T-helper 2 cell treated with Interferon-gamma antibody and Interleukin-4, amounts not matched to agents 5 μg/mL and 100 μg/mL, for 36 hours (primary cell): ENCODE measurements around the gene MAML2.

Experiments used
- DNase-seq: peaks from one replicate; pipeline ENCODE4 v3.0.0; 2021; ENCODE audit warnings: low spot score
- H3K27ac Mint-ChIP-seq: one replicate; pipeline ENCODE4 v1.8.0; 2021; ENCODE audit warnings: mild to moderate bottlenecking, mixed read lengths
- H3K27me3 Mint-ChIP-seq: one replicate; pipeline ENCODE4 v1.8.0; 2021; ENCODE audit warnings: low read depth, mixed read lengths
- H3K36me3 Mint-ChIP-seq: one replicate; pipeline ENCODE4 v1.8.0; 2021; ENCODE audit warnings: low read depth, mixed read lengths
- H3K4me1 Mint-ChIP-seq: one replicate; pipeline ENCODE4 v1.8.0; 2021; ENCODE audit warnings: low read depth, mixed read lengths
- H3K4me3 Mint-ChIP-seq: one replicate; pipeline ENCODE4 v1.8.0; 2022; ENCODE audit warnings: mild to moderate bottlenecking, moderate library complexity, mixed read lengths
- H3K9me3 Mint-ChIP-seq: one replicate; pipeline ENCODE4 v1.8.0; 2021; ENCODE audit warnings: mixed read lengths

Gene MAML2

DNA sequence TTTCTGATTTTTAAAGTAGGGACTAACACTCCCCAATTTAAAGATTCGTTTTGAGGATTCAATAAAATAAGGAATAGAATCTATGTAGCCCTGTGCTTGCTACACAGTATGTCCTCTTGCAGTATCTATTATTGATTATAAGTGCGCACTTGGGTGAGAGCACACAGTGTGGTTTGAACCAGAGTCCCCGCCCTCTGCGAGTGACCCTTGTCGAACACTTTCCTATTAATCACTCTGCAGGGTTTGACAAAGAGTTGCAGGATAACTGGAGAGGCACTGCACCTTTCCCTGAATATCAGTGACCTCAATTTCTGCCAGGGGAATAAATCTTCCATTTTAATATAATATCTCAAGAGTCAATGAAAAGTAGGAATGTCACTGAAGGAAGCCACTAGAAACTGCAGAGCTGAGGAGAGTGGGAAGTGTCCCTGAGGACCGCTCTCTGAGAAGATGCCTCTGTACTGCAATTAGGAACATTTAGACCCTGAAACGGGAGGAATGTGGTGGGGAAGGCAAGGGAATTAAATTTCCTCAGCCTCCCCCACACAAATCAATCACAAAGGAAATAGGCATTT, 182.2 kb downstream of the MAML2 start:
- DNase-seq = no peak
- H3K4me1 Mint-ChIP-seq = peaks cover 32% of the 10 kb centered on the region
- H3K4me3 Mint-ChIP-seq = no peak overlapping the region

DNA sequence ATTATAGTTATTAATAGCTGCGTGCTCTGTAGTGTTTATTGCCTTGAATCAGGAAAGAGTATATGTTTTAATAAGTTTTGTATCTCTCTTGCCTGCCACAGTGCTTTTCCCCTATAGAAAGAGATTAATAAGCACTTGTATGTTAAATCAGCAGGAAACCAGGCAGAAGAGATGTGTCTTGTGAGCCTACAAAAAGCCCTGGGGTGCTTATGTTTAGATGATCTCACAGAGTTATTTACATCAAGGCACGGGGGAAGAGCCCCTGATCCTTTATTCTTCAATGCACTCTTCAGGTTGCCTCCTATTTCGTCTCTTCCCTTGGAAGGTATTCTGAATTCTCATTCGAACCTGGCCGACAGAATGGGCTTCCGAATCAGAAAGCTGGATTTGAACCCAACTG, 183.0 kb downstream of the MAML2 start:
- Mint-ChIP-seq H3K4me1 (peaks cover 38% of the 10 kb centered on the region), H3K27ac (no peak overlapping the region)

More for the DNA sequence above, 182.2 kb downstream of the MAML2 start:
- Mint-ChIP-seq H3K9me3 (no peaks in the 10 kb centered on the region), H3K27me3 (no peaks in the 10 kb centered on the region), H3K36me3 (peaks cover 2% of the 10 kb centered on the region), H3K27ac (no peak overlapping the region)

DNA sequence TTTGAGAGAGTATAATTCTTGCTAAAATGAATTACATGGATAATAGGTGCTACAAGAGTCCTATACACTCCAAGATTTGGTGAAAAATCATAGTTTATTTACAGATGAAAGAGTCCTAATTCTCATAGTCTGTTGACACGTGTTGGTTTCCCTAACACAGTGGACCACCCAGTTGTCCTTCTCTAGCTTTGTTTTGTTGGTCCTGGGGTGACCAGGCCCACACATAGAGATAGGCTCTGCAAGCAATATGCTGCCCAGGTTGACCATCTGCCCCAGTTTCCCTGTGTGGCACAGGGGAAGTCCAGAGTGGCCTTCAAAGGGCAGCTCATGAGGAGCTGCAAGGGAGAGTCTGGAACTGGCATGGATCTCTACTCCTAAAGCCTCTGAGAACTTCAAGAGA, 184.9 kb downstream of the MAML2 start:
- Mint-ChIP-seq H3K4me1 (peaks cover 40% of the 10 kb centered on the region), H3K36me3 (no peaks in the 10 kb centered on the region), H3K27me3 (no peaks in the 10 kb centered on the region), H3K9me3 (no peaks in the 10 kb centered on the region), H3K27ac (no peak overlapping the region), H3K4me3 (no peak overlapping the region)
- no peak for DNase-seq

More for the DNA sequence above, 183.0 kb downstream of the MAML2 start:
- H3K27me3 Mint-ChIP-seq = no peaks in the 10 kb centered on the region
- no peak overlapping the region for H3K4me3 Mint-ChIP-seq
- H3K9me3 Mint-ChIP-seq = no peaks in the 10 kb centered on the region
- peaks cover 2% of the 10 kb centered on the region for H3K36me3 Mint-ChIP-seq
- no peak for DNase-seq

DNA sequence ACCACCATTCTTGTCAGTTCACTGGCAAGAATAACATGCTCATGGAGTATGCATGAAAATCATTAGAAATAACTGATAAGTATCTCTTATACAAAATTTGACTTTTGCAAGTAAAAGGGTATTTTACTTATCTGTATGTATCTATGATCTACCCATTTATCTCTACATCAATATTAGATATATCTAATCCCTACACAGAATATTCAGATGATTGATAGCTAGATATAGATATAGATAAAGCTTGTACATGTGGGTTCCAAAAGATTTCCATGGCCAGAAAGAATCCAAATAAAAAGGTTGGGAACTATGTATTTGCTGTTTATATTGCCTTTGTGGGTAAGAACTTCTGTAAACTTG, 185.5 kb downstream of the MAML2 start:
- Mint-ChIP-seq H3K9me3 (no peaks in the 10 kb centered on the region), H3K27me3 (no peaks in the 10 kb centered on the region), H3K4me3 (peak overlapping the region; percentile 12), H3K4me1 (peaks cover 41% of the 10 kb centered on the region), H3K27ac (peak overlapping the region; percentile 90), H3K36me3 (no peaks in the 10 kb centered on the region)
- DNase-seq = no peak

DNA sequence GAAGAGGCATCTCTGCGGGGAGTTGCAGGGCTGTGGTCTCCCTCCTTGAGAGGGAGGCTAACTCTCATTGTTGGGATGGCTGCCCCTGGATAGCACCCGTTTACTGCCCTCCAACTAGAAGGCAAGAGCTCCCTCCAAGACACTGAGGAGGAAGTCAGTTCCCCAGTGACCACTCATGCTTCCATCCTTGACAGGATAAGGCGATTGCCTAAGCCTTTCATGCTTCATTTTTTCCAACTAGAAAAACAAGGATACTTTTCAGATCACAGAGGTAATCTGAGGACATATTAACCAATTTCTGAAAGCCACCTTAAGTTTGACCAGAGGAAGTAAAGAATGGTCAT, 186.6 kb downstream of the MAML2 start:
- peaks cover 45% of the 10 kb centered on the region for H3K4me1 Mint-ChIP-seq
- H3K36me3 Mint-ChIP-seq = no peaks in the 10 kb centered on the region
- H3K4me3 Mint-ChIP-seq = peak overlapping the region; percentile 71
- H3K27me3 Mint-ChIP-seq = no peaks in the 10 kb centered on the region
- H3K27ac Mint-ChIP-seq = peak overlapping the region; percentile 90
- H3K9me3 Mint-ChIP-seq = no peaks in the 10 kb centered on the region
- DNase-seq = no peak

DNA sequence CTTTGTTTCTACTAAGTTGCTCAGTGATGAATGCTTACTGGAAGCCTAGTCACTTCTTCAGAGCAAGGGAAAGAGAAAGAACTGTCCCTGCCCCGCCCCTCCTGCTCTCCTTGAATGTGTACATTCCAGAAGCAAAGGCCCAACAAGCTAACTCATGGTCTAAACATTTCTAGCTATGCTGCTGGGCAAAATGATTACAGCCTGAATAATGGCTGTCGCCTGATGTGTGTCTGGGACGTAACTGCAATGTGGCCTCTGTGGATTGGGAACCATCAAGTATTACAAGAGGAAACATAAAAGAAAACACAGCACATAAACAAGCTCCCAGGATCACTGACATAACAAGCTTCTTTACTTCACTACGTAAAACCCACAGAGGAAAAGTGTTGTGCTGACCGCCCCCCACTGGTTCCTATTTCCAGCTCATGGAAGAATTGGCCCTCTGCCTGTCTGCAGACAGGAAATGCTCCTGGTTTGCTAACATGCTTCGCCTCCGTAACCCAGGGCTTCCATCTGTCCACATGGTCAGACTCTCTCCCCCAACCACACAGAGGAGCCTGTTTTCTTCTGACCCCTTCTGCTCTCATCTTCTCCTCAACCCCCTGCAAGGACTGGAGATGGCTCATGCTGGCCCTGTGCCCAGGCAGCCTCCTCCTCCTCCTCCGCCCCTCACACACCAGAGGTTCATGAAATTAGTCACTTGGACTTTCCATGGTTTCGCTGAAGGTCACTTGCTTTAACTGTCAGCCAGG, 187.2 kb downstream of the MAML2 start:
- H3K27me3 Mint-ChIP-seq = no peaks in the 10 kb centered on the region
- peak overlapping the region; percentile 71 for H3K4me3 Mint-ChIP-seq
- H3K36me3 Mint-ChIP-seq = no peaks in the 10 kb centered on the region
- H3K9me3 Mint-ChIP-seq = no peaks in the 10 kb centered on the region
- peak overlapping the region; percentile 90 for H3K27ac Mint-ChIP-seq
- DNase-seq = peak; percentile 86
- peaks cover 45% of the 10 kb centered on the region for H3K4me1 Mint-ChIP-seq

DNA sequence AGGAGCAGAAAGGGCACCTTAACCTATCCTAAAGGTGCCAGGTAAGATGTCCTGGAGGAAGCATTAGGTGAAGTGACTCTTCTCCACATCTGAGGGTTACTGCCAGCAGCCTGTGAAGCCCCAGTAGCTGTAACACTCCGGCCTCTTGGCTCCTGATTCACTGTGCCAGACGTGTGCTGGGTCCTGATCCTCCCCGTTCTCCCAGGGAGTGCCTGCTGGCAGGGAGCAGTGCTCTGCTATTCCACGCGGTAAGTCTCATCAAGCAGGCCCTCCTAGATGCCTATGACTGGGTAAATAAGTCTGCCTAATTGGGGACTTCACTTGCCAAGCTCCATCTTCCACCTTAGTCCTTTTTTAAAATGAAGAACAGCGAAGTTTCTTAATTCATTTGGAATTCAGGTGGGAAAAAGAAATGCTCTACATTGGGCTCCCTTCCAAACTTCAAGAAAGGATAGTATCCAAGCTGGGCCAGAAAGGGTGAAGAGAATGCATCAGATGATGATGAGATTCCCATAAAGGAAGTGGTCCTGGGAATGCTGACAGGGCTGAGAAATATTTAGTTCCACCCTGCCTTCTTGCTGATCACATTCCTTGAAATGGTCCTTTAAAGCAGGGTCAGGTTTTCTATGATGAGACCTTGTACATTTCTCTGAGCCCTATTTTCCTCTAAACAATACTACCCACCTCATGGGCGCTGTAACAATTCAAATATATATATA, 188.0 kb downstream of the MAML2 start:
- Mint-ChIP-seq H3K9me3 (no peaks in the 10 kb centered on the region), H3K4me3 (no peak overlapping the region), H3K27me3 (no peaks in the 10 kb centered on the region), H3K27ac (no peak overlapping the region), H3K4me1 (peaks cover 45% of the 10 kb centered on the region), H3K36me3 (no peaks in the 10 kb centered on the region)
- no peak for DNase-seq

DNA sequence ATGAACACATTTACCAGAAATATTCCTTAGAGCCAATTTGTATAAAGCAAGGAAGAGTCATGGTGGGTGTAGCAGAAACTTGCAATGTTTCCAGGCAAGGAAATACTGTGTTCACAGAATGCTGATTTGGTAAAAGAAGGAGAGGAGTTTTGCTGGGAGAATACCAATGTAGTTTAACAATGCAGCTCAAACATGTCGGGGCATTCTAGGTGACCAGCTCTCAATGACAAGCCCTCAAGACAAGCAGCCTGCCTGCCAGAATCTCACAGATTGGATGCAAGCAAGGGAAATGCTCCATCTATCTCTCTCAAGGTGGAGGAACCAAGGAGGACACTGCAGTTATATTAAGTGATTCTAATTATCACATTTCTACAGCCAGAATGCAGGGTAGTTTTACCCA, 190.4 kb downstream of the MAML2 start:
- no peaks in the 10 kb centered on the region for H3K27me3 Mint-ChIP-seq
- no peak overlapping the region for H3K4me3 Mint-ChIP-seq
- peak overlapping the region; percentile 34 for H3K27ac Mint-ChIP-seq
- H3K9me3 Mint-ChIP-seq = no peaks in the 10 kb centered on the region
- DNase-seq = no peak
- peaks cover 39% of the 10 kb centered on the region for H3K4me1 Mint-ChIP-seq
- no peaks in the 10 kb centered on the region for H3K36me3 Mint-ChIP-seq

DNA sequence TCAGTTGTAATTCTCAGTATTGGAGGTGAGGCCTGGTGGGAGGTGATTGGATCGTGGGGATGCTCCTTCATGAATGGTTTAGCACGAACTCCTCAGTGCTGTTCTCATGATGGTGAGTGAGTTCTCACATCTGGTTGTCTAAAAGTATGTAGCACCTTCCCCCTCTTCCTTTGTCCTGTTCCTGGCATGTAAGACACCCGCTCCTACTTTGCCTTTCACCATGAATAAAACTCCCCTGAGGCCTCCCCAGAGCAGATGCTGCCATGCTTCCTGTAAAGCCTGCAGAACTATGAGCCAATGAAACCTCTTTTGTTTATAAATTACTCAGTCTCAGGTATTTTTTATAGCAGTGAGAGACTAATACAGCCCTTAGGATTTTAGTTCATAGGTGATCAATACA, 191.5 kb downstream of the MAML2 start:
- DNase-seq = no peak
- Mint-ChIP-seq H3K4me3 (no peak overlapping the region), H3K9me3 (no peaks in the 10 kb centered on the region), H3K36me3 (no peaks in the 10 kb centered on the region), H3K27ac (no peak overlapping the region), H3K4me1 (peaks cover 28% of the 10 kb centered on the region), H3K27me3 (no peaks in the 10 kb centered on the region)

DNA sequence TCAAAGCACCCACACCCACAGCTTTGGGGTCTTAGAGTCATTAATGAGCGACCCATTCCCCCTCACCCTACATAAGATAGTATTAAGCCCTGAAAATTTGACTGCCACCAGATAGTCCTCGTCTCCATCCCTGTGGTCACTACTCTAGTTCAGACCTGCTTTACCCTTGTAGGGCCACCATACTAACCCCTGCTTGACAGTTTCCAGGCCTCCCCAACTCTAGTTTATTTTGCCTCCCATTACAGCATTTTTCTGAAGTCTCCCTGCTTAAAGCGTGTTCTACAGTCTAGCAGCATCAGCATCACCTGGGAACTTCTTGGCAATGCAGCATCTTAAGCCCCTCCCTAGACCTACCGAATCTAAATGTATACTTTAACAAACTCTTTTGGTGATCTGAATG, 192.4 kb downstream of the MAML2 start:
- peaks cover 20% of the 10 kb centered on the region for H3K4me1 Mint-ChIP-seq
- no peaks in the 10 kb centered on the region for H3K9me3 Mint-ChIP-seq
- no peaks in the 10 kb centered on the region for H3K36me3 Mint-ChIP-seq
- no peak for DNase-seq
- no peak overlapping the region for H3K27ac Mint-ChIP-seq
- no peaks in the 10 kb centered on the region for H3K27me3 Mint-ChIP-seq
- H3K4me3 Mint-ChIP-seq = no peak overlapping the region

DNA sequence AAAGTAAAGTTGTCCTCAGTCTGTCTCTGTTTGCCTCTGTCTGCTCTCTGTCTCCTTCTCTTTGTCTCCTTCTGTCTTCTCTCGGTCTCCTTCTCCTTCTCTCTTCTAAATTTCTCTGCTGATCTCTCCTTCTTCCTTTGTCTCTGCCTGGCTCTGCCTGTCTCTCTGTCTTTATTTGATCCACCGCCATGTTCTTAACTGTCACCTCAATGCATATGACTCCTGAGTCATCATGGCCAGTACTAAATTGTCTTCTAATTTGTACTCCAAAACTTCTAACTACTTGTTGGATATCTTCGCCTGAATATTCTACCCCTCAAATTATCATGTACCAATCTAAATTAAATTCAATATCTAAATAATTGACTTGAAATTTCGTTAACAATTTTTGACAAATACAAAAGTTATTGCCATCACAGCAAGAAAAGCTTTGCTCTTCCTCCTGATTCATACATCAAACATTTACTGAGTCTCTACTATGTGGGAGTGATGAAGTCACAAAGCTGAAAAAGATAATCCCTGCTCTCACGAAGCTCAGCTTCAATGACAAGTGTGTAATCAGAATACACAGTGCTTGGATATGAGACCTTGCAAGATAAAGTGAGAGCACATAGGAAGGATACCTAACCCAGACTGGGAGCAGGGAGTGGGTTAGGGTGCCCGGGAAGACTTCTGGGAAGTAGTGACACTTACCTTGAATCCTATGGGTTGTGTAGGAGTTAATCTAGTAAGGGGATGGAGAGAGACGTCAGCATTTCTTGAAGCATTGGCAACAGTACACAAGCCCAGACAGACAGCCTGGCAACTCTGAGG, 193.0 kb downstream of the MAML2 start:
- Mint-ChIP-seq H3K4me3 (no peak overlapping the region), H3K9me3 (no peaks in the 10 kb centered on the region), H3K27ac (no peak overlapping the region), H3K27me3 (no peaks in the 10 kb centered on the region), H3K36me3 (no peaks in the 10 kb centered on the region), H3K4me1 (peaks cover 21% of the 10 kb centered on the region)
- DNase-seq = peak; percentile 22

DNA sequence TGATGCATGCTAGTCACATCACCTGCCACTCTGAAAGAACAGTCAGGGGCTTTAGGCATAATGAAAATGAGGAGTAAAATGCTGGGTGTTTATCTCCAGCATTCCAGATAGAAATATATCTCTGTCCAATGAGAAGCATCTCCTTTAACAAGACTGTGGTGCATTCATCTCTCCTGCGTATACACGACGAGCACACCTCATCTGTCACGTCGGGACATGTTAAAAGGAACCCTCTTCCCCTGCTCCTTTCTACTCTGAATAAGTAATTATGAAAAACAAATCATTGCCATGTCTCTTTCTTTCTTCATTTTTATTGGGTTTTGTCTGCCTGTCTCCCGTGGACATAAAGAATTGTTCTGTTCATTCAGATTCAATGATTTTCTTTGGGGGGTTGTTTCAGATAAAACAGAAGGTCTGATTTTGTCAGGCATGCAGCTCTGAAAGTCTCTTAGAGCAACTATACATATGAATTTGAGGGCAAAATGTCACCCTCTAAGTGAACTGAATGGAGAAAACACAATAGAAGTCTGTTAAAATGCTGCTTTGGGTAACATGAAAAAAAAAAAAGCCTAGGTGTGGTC, 195.0 kb downstream of the MAML2 start:
- Mint-ChIP-seq H3K4me1 (peaks cover 19% of the 10 kb centered on the region), H3K9me3 (no peaks in the 10 kb centered on the region), H3K27me3 (no peaks in the 10 kb centered on the region), H3K27ac (no peak overlapping the region), H3K36me3 (no peaks in the 10 kb centered on the region), H3K4me3 (no peak overlapping the region)
- no peak for DNase-seq

DNA sequence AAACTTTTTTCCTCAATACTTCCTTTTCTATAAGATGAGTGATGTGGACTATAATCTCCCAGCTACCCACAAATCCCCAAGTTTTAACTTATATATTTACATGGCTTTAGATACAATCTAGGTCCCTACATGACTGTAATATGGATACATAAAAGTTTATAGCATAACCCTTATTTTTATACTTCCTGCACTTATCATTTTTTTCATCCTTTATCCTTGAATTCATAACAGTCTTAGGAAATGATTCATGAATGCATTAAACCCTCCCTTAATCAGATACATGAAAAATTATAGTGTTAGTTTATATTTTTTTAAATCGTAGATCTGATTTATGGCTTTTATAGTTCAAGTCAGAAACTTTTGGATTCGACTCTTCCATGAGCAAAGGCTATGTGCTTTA, 195.8 kb downstream of the MAML2 start:
- Mint-ChIP-seq H3K36me3 (no peaks in the 10 kb centered on the region), H3K9me3 (no peaks in the 10 kb centered on the region), H3K4me1 (peaks cover 15% of the 10 kb centered on the region), H3K4me3 (no peak overlapping the region), H3K27me3 (no peaks in the 10 kb centered on the region), H3K27ac (no peak overlapping the region)
- DNase-seq = no peak

DNA sequence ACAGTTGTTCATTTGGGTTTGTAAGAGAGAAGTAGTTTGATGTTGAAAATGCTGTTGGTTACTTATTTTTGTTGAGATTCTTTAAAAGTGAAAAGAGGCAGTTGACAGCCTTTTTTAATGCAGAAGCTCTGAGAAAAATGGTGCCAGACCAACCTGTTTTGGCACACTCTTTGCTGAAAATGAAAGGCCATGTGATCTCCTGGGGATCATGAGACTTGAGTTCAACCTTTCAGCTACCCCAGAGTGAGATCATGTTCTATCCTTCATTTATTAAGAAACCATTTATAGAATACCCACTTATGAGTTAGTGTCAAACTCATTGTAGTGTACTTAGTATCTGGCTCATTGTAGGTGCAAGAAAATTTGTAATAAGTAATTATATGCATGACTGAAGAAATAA, 196.2 kb downstream of the MAML2 start:
- H3K27ac Mint-ChIP-seq = no peak overlapping the region
- DNase-seq = no peak
- H3K4me1 Mint-ChIP-seq = peaks cover 14% of the 10 kb centered on the region
- no peaks in the 10 kb centered on the region for H3K36me3 Mint-ChIP-seq
- H3K4me3 Mint-ChIP-seq = no peak overlapping the region
- H3K9me3 Mint-ChIP-seq = no peaks in the 10 kb centered on the region
- H3K27me3 Mint-ChIP-seq = no peaks in the 10 kb centered on the region
